WTC11 (cell line): ENCODE results near the gene NEU2.

Experiments
- CREM ChIP-seq: sonication (generic); formaldehyde crosslinking; IDR thresholded peaks from 2 replicates; pipeline ENCODE4 v1.8.1; 2022; ENCODE audit warnings: mild to moderate bottlenecking, missing genetic modification reagents, moderate library complexity
- FOXJ3 ChIP-seq: sonication (generic); formaldehyde crosslinking; IDR thresholded peaks from 2 replicates; pipeline ENCODE4 v1.9.0; 2021; ENCODE audit warnings: missing genetic modification reagents, mild to moderate bottlenecking, borderline replicate concordance
- GRHL2 ChIP-seq: fragments of 250-450 bp; sonication (Bioruptor Pico); IDR thresholded peaks from 2 replicates; pipeline ENCODE4 v1.8.0; 2022; ENCODE audit warnings: mild to moderate bottlenecking, moderate library complexity; ENCODE audit not compliant: insufficient replicate concordance, severe bottlenecking
- JUN ChIP-seq: sonication (generic); formaldehyde crosslinking; IDR thresholded peaks from 2 replicates; pipeline ENCODE4 v1.8.0; 2023; ENCODE audit warnings: mild to moderate bottlenecking, missing genetic modification reagents
- NR3C1 ChIP-seq: sonication (generic); formaldehyde crosslinking; conservative IDR thresholded peaks from 2 replicates; pipeline ENCODE4 v1.8.1; 2023; ENCODE audit warnings: low read depth, mild to moderate bottlenecking, missing genetic modification reagents
- ZNF219 ChIP-seq: sonication (generic); formaldehyde crosslinking; IDR thresholded peaks from 2 replicates; pipeline ENCODE4 v1.8.0; 2023; ENCODE audit warnings: missing genetic modification reagents, mild to moderate bottlenecking, borderline replicate concordance
- TF ChIP-seq, protein P1 (sequence below): fragments of 200-600 bp; IDR thresholded peaks from 2 replicates; pipeline ENCODE4 v1.8.0; 2022; ENCODE audit warnings: antibody characterized with exemption
- TF ChIP-seq, protein P2 (sequence below): fragments of 250-450 bp; sonication (Bioruptor Pico); IDR thresholded peaks from 2 replicates; pipeline ENCODE4 v1.9.0; 2021; ENCODE audit warnings: mild to moderate bottlenecking, borderline replicate concordance
- TF ChIP-seq, protein P3 (sequence below): sonication (generic); formaldehyde crosslinking; IDR thresholded peaks from 2 replicates; pipeline ENCODE4 v1.8.1; 2022; ENCODE audit warnings: mild to moderate bottlenecking, missing genetic modification reagents, moderate library complexity, borderline replicate concordance

DNA sequence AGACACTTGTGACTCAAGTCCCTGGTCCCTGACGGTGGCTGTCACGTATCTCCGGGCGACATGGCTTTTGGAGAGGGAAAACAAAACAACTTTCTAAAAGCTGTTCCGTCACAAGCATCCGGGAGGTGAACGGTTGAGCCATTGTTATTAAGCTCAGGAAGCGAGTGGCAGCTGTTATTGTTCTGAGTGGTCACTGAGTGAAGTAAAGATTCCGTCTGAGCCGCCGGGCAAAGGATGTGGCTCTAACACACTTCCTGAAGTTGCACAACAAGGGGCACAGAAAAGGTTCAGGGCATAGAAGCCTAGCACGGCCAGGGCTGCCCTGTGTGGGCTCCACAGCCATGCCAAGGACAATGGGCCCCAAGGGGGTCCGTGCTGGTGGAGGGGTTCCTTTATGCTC is 52.0 kb downstream of the NEU2 start:
- TF ChIP-seq, protein P1, sequence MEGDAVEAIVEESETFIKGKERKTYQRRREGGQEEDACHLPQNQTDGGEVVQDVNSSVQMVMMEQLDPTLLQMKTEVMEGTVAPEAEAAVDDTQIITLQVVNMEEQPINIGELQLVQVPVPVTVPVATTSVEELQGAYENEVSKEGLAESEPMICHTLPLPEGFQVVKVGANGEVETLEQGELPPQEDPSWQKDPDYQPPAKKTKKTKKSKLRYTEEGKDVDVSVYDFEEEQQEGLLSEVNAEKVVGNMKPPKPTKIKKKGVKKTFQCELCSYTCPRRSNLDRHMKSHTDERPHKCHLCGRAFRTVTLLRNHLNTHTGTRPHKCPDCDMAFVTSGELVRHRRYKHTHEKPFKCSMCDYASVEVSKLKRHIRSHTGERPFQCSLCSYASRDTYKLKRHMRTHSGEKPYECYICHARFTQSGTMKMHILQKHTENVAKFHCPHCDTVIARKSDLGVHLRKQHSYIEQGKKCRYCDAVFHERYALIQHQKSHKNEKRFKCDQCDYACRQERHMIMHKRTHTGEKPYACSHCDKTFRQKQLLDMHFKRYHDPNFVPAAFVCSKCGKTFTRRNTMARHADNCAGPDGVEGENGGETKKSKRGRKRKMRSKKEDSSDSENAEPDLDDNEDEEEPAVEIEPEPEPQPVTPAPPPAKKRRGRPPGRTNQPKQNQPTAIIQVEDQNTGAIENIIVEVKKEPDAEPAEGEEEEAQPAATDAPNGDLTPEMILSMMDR, result no peak
- TF ChIP-seq, protein P2, sequence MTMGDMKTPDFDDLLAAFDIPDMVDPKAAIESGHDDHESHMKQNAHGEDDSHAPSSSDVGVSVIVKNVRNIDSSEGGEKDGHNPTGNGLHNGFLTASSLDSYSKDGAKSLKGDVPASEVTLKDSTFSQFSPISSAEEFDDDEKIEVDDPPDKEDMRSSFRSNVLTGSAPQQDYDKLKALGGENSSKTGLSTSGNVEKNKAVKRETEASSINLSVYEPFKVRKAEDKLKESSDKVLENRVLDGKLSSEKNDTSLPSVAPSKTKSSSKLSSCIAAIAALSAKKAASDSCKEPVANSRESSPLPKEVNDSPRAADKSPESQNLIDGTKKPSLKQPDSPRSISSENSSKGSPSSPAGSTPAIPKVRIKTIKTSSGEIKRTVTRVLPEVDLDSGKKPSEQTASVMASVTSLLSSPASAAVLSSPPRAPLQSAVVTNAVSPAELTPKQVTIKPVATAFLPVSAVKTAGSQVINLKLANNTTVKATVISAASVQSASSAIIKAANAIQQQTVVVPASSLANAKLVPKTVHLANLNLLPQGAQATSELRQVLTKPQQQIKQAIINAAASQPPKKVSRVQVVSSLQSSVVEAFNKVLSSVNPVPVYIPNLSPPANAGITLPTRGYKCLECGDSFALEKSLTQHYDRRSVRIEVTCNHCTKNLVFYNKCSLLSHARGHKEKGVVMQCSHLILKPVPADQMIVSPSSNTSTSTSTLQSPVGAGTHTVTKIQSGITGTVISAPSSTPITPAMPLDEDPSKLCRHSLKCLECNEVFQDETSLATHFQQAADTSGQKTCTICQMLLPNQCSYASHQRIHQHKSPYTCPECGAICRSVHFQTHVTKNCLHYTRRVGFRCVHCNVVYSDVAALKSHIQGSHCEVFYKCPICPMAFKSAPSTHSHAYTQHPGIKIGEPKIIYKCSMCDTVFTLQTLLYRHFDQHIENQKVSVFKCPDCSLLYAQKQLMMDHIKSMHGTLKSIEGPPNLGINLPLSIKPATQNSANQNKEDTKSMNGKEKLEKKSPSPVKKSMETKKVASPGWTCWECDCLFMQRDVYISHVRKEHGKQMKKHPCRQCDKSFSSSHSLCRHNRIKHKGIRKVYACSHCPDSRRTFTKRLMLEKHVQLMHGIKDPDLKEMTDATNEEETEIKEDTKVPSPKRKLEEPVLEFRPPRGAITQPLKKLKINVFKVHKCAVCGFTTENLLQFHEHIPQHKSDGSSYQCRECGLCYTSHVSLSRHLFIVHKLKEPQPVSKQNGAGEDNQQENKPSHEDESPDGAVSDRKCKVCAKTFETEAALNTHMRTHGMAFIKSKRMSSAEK, result no peak
- no peak for TF ChIP-seq FOXJ3
- no peak for TF ChIP-seq ZNF219 (CRISPR knock-in tag)
- TF ChIP-seq, protein P3, sequence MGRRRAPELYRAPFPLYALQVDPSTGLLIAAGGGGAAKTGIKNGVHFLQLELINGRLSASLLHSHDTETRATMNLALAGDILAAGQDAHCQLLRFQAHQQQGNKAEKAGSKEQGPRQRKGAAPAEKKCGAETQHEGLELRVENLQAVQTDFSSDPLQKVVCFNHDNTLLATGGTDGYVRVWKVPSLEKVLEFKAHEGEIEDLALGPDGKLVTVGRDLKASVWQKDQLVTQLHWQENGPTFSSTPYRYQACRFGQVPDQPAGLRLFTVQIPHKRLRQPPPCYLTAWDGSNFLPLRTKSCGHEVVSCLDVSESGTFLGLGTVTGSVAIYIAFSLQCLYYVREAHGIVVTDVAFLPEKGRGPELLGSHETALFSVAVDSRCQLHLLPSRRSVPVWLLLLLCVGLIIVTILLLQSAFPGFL (CRISPR knock-in tag), result no peak
- TF ChIP-seq CREM, result no peak
- no peak for TF ChIP-seq JUN (CRISPR knock-in tag)
- TF ChIP-seq GRHL2, result no peak
- TF ChIP-seq NR3C1 (CRISPR knock-in tag), result no peak
